Stimulated activated CD4-positive, alpha-beta T cell treated with anti-CD3 and anti-CD28 coated beads, Interleukin-12 subunit alpha, Interleukin-12 subunit beta, amount 100 ng/mL, for 24 hours (primary cell): ENCODE measurements around the gene EPHB2.
"Not testable (repeated sequence)": the region's sequence is repeated elsewhere in the genome, so short reads cannot be mapped to it uniquely, and the experiment has no call there.

Experiments
- DNase-seq, 2 experiments: peaks; one replicate each; pipeline ENCODE4 v3.0.0-alpha.2; 2020; ENCODE audit warnings: low read depth in 2 of 2

EPHB2 gene

GRCh38 chr1:22710701-22711049 is at the start of gene EPHB2:
EPHB2 (plus strand) TSS chr1:22710839; CDS start chr1:22710983, 144 bp downstream.
- no peak for DNase-seq

DNA sequence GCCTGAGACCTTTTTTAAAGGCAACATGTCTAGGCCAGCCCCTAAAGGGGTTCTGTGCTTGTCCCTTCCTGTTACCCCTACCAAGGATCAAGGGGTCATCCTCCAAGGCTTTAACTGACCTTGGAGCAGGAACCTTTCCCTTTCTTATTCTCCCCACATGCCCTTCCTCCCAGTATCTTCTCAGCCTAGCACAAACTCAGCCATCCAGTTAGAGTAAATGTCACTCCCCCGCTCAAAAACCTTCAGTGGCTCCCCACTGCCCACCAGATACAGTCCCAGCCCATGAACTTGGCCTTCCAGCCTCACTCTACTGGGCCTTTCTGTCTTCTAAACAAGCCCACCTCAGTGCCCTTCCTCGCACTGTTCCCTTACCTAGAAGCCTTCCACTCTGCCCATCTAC is 48.8 kb upstream of the EPHB2 start:
- no peak for DNase-seq

GRCh38 chr1:22662318-22662717 is 48.3 kb upstream of the EPHB2 start:
- DNase-seq: no peak

GRCh38 chr1:22662986-22663408 is 47.6 kb upstream of the EPHB2 start:
- no peak for DNase-seq

GRCh38 chr1:22665752-22666151 is 44.9 kb upstream of the EPHB2 start:
- DNase-seq: no peak

DNA sequence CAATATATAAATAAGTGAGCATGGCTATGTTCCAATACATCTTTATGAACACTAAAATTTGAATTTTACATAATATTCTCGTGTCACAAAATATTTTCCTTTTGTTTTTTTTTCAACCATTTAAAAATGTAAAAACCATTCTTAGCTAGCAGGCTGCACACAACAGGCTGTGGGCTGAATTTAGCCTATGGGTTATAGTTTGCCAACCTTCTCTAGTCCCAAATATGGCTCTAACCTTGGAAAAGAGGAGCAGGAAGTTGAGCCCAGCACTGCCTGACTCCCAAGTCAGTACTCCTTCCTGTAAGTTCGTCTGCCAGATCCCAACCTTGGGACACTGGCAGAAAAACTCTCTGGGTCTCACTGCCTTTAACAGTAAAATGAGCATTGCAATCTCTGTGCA is 44.2 kb upstream of the EPHB2 start:
- DNase-seq: no peak

GRCh38 chr1:22668840-22669239 is 41.8 kb upstream of the EPHB2 start:
- DNase-seq: not testable (repeated sequence)

- no peak for DNase-seq
Measured at GRCh38 chr1:22670352-22670975, 40.2 kb upstream of the EPHB2 start.

DNA sequence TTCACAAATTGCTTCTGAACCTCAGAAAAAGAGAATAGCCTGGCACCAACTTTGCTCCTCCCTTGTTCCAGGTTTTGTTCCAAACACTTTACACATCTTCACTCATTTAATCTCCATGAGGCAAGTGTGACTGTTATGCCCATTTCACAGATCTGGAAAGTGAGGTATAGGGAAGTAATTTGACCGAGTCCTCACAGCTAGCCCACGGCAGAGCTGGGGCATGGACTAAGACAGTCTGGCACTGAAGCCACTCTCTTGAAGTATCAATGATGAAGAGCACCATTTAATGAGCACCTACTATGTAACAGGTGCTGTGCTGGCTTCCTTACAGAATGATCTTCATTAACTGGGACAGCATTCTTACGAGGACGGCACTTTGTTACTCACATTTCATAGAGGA is 38.6 kb upstream of the EPHB2 start:
- no peak for DNase-seq

GRCh38 chr1:22673486-22674409 is 36.9 kb upstream of the EPHB2 start:
- DNase-seq: peak in 1 of 2 experiments; percentile 17

DNA sequence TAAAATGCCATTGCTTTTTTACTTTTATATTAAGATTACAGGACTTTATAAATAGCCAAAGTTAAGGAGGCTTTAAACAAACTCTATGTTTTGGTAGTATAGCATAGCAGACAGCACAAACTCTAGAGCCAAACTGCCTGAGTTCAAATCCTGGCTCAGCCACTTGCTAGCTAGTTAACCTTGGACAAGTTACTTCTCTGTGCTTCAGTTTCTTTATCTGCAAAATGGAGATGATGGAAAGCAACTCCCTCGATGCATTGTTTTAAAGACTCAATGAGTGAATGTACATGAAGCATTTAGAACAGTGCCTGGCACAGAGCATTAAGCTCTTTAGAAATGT is 36.3 kb upstream of the EPHB2 start:
- DNase-seq: no peak

- not testable (repeated sequence) for DNase-seq
Measured at GRCh38 chr1:22676151-22676550, 34.5 kb upstream of the EPHB2 start.

GRCh38 chr1:22676916-22677583 is 33.6 kb upstream of the EPHB2 start:
- no peak for DNase-seq

DNA sequence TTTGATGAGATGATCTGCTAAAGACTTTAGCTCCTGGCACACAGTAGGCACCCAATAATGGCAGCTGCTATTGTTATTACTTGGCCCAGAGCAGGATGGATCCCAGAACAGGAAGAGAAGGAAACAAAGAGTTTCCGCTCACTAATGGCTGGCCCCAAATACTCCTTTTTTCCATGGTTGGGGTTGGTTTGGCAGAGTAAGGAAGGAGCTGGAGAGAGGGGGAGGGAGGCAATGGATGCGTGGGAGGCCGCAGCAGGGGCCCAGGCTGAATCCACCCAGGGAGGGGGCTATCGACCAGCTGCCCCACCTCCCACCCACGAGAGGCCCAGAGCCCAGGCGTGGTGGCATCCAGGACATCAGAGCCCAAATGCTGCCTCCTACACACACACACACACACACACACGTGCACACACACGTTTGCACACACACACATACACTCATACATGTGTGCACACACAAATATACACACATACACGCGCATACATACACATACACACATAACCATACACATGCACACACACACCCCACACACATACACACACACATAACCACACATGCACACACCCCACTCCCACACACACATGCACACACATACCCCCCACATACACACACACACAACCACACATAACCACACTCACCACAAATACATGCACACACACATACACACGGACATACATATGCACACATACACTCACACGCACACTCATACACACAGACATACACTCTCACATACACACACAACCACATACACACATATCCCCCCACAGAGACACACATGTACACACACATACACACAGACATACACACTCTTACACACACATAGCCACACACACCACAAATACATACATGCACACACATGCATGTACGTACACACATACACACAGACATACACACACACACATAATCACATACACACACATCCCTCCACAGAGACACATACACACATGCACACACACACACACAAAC is 32.4 kb upstream of the EPHB2 start:
- DNase-seq: no peak

DNA sequence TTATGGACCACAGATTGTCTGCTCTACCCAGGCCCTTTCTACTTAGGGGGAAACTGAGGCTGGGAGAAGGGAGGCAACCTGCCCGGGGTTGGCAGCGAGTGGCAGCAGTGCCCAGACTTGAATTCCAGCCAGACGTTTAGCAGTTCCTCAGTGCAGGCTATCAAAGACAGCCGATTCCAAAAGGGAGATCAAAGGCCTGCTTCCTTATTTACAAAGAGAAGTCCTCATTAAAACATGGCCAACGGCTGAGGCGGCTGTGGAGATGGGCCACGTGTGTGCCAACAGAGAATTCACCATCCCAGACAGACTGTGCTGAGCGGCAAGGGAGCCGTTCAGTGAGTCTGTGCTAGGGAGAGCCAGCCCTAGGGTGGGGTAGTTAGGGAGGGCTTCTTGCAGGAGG is 29.9 kb upstream of the EPHB2 start:
- DNase-seq: no peak

GRCh38 chr1:22681556-22682276 is 28.9 kb upstream of the EPHB2 start:
- no peak for DNase-seq

- no peak for DNase-seq
Measured at GRCh38 chr1:22683547-22683946, 27.1 kb upstream of the EPHB2 start.

- DNase-seq: no peak
Measured at GRCh38 chr1:22685591-22686059, 25.0 kb upstream of the EPHB2 start.

- DNase-seq: no peak
Measured at GRCh38 chr1:22687191-22687590, 23.4 kb upstream of the EPHB2 start.

DNA sequence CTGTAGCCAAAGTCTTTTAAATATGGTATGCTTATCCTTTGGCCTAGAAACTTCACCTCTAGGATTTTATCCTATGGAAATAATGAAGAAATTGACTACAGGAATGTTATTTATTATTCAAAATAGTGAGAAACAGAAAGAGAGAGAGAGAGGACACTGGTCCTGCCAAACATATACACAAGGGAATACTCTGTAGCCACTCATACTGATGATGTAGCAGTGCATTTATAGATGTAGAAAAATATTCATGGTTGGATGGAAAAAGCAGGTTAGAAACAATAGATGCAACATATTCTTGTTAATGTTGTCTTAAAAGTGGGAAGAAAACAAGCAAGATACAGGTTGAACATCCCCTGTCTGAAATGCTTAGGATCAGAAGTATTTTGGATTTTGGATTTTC is 22.2 kb upstream of the EPHB2 start:
- DNase-seq: no peak

DNA sequence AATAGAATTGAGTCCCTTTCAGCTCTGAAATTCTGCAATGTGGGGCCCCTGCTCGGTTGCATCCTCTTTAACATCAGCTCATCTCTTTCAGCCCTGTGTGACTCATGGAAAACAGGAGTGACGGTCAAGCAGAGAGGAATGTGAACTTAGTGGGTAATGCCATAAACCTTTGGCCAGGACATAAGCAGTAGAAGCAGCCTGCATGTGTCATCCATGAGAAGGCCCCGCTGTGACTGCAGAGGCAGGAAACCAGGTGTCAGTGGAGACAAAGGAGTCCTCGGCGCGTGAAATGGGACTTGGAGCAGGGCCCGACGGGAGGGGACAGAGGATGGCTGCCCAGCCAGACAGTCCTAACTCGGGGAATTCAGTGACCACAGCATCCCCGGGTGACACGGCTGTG is 21.1 kb upstream of the EPHB2 start:
- no peak for DNase-seq
